HG03432 (cell line): ENCODE data around the gene KLRB1.
A peak's percentile ranks its signal among the peaks of the same experiment; 100 is the strongest.
"Not testable (repeated sequence)": the region's sequence is repeated elsewhere in the genome, so short reads cannot be mapped to it uniquely, and the experiment has no call there.

Experiments
- ATAC-seq: cut with Tn5 transposase; IDR thresholded peaks from one replicate; pipeline ENCODE4 v1.9.1; 2021; ENCODE audit warnings: mild to moderate bottlenecking, moderate library complexity; ENCODE audit not compliant: unreplicated experiment

KLRB1 gene

GRCh38 chr12:9625019-9625418 lies 17.3 kb upstream of the KLRB1 start:
- ATAC-seq: no peak

- ATAC-seq: no peak
Measured at GRCh38 chr12:9619411-9620179, 11.9 kb upstream of the KLRB1 start.

GRCh38 chr12:9618906-9619305 lies 11.2 kb upstream of the KLRB1 start:
- ATAC-seq: not testable (repeated sequence)

- ATAC-seq: no peak
Measured at GRCh38 chr12:9617124-9617523, 9.4 kb upstream of the KLRB1 start.

- ATAC-seq: peak; percentile 54
Measured at GRCh38 chr12:9615420-9616136, 7.9 kb upstream of the KLRB1 start.

DNA sequence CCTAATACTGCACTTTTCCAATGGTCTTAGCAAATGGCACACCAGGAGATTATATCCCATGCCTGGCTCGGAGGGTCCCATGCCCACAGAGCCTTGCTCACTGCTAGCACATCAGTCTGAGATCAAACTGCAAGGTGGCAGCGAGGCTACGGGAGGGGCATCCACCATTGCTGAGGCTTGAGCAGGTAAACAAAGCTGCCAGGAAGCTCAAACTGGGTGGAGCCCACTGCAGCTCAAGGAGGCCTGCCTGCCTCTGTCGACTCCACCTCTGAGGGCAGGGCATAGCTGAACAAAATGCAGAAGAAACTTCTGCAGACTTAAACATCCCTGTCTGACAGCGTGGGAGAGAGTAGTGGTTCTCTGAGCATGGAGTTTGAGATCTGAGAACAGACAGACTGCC lies 2.9 kb upstream of the KLRB1 start:
- not testable (repeated sequence) for ATAC-seq

DNA sequence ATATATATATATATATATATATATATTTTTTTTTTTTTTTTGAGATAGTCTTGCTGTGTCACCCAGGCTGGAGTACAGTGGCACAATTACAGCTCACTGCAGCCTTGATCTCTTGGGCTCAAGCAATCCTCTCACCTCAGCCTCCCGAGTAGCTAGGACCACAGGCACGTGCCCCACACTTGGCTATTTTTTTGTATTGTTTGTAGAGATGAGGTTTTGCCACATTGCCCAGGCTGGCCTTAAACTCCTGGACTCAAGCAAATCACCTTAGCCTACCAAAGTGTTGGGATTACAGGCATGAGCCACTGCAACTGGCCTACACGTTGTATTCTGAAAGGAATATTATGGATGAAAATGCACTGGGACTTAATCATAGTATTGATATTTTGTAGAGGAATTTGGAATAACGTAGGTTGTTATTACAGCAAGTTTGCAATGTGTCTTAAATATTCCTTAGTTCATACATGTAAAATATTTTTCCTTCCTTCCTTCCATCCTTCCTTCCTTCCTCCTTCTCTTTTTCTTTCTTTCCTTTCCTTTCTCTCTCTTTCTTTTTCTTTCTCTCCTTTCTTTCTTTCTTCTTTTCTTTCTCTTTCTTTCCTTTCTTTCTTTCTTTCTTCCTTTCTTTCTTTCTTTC lies 862 bp downstream of the KLRB1 start:
- no peak for ATAC-seq

GRCh38 chr12:9606247-9606646 lies 1.5 kb downstream of the KLRB1 start:
- ATAC-seq: no peak

- ATAC-seq: no peak
Measured at GRCh38 chr12:9605483-9605882, 2.2 kb downstream of the KLRB1 start.

GRCh38 chr12:9604287-9604686 lies 3.4 kb downstream of the KLRB1 start:
- no peak for ATAC-seq

- not testable (repeated sequence) for ATAC-seq
Measured at GRCh38 chr12:9600426-9600825, 7.3 kb downstream of the KLRB1 start.

DNA sequence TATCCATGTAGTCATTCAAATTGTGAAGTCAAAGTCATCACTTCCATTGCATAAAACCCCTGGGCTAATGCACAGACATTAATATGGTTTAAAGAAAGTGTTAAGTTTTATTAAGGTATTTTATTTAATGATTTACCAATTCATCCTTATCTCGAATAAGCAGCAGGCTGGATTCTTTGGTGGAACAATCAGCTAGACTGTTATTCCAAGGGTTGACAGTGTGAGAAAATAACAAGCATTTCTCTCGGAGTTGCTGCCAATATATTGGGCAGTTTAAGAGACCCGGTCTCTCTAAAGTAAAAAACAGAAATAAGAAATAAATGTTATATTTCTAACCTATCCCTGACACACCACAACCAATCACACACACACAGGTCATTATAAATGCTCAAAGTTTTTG lies 9.4 kb downstream of the KLRB1 start:
- no peak for ATAC-seq

- no peak for ATAC-seq
Measured at GRCh38 chr12:9597365-9597764, 10.4 kb downstream of the KLRB1 start.

DNA sequence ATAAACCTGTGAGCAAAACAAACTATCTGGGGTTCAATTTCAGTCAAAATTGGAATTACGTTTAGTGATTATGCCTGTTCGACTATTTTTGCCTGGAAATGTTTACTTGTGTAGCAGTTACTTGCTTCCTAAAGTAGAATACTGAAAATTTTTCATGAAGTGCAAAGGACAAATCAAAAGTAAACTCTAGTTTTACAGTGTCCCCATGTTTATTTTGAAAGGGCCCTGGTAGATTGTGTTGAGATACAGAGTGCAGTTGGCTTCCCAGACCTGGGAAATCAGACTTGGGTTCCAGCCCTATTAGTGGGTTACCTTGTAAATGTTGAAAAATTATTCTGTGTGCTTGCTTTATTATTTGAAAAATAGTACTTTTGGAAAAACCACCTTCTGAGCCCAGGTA lies 17.3 kb downstream of the KLRB1 start:
- no peak for ATAC-seq

GRCh38 chr12:9588749-9589148 lies 19.0 kb downstream of the KLRB1 start:
- no peak for ATAC-seq

DNA sequence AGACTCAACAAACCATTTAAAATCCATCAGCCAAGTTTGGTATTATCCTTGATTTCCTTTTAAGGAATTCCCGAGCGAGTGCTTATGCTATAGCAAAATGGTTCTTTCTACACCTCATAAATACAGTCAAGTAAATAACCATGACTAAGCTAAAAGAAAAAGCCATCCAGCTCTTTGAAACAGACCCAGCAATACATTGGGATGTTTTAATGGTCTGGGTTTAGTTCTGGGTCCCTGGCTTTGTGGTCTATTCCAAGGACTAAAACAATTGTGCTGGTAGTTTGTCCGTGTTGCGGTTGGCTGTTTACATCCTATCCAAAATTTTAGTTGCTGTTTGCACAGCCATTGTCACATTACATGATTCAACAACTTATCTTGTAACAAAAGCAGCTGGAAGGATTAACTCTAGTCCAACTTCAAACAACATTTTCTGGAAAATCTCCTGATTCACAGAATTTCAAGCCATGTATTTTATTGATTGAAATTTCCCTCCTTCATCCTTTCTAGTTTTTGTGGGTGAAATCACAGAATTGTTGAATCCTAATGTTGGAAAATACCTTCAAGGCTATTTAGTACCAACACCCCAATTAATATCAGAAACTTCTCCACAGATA lies 19.6 kb downstream of the KLRB1 start:
- no peak for ATAC-seq

- ATAC-seq: not testable (repeated sequence)
Measured at GRCh38 chr12:9577729-9578128, 30.0 kb downstream of the KLRB1 start.

DNA sequence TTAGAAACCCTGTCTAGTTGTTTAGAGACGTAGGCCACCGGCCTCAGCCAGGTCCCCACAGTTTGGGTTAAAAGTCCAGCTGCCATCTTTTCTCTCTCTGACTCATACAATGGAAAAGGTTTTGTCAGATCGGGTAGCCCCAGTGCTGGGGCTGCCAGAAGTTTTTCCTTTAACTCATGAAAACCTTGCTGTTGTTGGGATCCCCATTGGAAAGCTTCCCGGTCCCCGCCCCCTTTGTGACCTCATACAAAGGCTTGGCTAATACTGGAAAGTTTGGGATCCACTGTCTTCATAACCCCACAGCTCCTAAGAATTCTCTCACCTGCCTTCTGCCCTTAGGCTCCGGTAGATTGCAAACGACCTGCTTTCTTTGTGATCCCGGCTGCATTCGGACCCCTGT lies 40.6 kb downstream of the KLRB1 start:
- ATAC-seq: not testable (repeated sequence)

GRCh38 chr12:9566113-9566512 lies 41.6 kb downstream of the KLRB1 start:
- ATAC-seq: not testable (repeated sequence)

DNA sequence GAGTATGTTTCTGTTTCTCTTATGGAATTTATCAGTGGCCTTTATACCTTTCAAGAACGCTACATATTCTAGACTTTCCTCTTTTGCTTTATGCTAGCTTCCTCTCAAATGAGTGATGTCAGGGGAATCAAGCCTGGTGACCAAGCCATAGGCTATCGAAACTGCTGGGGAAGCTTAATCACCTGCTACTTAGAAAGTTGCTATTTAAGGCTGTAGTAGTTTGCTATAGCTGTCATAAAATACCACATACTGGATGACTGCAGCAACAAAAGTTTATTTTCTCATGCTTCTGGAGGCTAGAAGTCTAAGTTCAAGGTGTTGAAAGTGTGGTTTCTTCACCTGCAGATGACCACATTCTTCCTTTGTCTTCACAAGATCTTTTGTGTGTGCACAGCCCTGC lies 43.3 kb downstream of the KLRB1 start:
- ATAC-seq: not testable (repeated sequence)

GRCh38 chr12:9562841-9563453 lies 44.8 kb downstream of the KLRB1 start:
- ATAC-seq: not testable (repeated sequence)
